HG02885 (cell line): ENCODE measurements around the gene RPRD1B.

ENCODE experiments used
- ATAC-seq: cut with Tn5 transposase; IDR thresholded peaks from one replicate; pipeline ENCODE4 v1.9.1; 2021; ENCODE audit warnings: mild to moderate bottlenecking; ENCODE audit not compliant: unreplicated experiment, poor library complexity

The RPRD1B gene

DNA sequence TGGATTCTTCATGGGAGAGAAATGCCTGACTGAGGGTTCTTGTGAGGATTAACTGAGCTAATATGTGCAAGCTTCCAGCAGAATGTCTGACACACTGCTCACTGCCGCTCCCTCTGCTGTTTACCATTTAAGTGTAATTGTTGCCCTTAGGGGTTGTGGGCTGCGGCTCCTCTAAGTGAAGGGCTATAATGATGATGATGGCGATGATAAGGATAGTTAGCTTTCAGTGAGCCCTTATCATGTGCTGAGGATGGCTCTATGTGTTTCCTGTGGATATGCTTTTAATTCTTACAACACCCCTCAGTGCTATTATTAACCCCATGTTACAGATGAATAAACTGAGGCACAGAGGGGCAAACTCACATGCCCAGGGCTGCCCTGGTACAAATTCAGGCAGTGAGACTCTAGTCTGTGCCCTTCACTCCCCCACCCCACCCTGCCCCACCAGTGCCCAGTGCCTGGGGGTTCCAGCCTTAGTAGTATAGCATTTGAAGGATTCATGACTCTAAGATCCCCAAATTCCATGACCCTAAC is 98.1 kb downstream of the RPRD1B start:
- ATAC-seq, result no peak

- ATAC-seq, result no peak
Measured at GRCh38 chr20:38132156-38132909, 98.8 kb downstream of the RPRD1B start.

DNA sequence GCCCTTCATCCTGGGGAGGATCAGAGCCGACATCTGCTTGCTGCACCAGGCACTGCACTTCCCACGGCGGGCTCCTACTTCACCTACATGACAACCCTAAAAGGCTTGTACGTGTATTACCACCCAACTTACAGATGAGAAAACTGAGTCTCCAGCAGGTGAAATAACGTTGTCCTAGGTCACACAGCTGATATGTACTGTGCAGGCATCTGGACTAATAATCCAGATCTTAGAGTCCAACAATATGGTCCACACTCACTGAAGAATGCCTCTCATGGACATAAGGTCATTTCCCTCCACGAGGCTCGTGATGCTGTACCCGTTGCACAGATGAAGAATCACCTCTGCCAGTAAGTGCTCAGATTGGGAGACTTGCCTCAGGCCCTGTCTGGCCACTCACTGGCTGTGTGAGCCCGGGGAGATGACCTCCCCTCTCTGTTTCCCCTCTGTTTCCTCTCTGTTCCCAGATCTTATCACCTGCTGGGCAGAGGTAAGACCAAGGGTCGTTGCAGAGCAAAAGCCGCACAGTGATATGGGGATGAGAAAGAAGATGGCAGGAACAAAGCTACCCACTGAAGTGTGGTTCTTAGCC is 99.5 kb downstream of the RPRD1B start:
- ATAC-seq, result no peak

DNA sequence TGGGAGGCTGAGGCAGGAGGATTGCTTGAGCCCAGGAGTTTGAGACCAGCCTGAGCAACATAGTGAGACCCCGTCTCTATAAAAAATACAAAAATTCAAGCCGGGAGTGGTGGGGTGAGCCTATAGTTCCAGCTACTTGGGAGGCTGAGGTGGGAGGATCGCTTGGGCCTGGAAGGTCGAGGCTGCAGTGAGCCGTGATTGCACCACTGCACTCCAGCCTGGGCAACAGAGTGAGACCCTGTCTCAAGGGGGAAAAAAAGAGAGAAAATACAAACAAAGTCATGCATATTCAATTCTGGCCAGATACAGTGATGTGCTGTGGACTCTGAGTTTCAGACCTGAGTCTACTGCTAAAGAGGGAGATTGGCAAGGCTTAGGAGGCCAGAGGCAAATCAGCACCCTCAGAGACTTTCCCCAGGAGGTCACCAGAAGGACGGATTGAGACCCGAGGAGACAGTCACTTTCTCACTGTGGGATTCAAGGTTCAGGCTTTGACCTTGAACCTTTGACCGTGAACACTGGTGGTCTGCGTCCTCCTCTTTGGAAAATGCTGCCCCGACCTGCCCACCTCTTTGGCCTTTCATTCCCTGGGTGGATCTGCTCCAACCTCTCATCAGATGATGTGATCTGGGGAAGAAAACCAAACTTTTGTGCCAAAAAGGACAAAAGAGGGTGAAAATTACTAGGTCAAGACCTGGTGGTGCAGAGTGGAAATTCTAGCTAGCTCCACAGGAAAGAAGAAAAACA is 100.3 kb downstream of the RPRD1B start:
- ATAC-seq, result no peak

- ATAC-seq, result no peak
Measured at GRCh38 chr20:38134427-38135270, 101.1 kb downstream of the RPRD1B start.

- no peak for ATAC-seq
Measured at GRCh38 chr20:38135271-38135650, 101.7 kb downstream of the RPRD1B start.

- no peak for ATAC-seq
Measured at GRCh38 chr20:38135651-38136420, 102.3 kb downstream of the RPRD1B start.

DNA sequence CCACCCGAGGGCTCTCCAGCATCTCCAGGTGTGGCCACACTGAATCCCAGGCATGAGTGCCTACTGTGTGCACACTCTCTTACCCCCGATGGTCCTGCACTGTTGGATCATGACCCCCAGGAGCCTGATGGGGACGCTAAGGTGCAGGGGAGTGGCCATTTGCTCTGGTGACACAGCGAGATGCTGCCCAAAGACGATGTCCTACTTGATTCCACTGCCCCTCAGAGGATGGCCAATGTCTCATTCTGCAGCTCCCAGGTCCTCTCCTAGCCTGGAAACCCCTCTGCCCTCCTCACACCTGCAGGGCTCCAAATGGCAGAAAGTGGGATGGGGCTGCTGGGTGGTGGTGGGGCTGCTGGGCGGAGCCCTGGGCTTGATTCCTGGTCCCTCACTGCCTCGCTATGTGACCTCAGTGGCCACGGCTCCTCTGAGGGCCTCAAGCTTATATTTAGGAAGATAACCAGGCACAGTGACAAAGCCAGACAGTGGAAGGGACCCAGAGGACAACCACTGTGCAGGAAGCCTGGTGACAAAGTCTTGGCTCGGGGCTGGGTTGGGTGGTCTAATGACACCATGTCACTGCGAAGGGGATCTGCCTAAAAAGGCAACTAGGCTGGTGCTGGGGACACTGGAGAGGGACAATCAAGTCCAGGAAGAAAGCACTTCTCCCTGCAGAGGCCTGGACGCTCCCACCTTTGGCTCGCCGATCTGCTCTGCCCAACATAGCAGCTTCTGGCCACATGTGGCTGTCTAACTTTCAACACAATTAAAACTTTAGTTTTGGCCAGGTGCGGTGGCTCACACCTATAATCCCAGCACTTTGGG is 103.1 kb downstream of the RPRD1B start:
- no peak for ATAC-seq

DNA sequence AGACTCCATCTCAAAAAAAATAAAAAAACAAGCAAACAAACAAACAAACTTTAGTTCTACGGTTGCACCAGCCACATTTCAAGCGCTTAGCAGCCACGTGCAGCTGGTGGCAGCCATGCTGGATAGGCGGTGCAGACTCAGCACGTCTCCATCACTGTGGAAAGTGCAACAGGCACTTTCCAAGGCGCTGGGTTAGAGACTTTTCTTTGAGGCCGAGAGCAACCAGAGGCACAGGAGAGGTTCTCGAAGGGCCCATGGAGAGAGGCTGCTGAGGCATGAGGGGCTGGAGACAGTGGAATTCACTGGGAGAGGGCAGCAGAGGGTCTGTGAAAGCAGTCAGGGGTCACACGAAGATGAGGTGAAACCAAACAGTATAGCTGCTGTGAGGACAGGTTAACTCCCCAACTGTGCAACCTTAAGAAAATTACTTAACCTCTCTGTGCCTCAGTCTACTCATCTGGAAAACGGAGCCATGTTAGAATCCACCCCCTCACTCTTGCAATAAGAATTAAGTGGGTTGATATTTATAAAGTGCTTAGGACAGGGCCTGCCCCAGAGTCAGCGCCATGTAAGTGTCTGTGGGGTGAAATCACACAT is 104.0 kb downstream of the RPRD1B start:
- no peak for ATAC-seq

GRCh38 chr20:38138086-38138778 is 104.7 kb downstream of the RPRD1B start:
- ATAC-seq, result no peak

DNA sequence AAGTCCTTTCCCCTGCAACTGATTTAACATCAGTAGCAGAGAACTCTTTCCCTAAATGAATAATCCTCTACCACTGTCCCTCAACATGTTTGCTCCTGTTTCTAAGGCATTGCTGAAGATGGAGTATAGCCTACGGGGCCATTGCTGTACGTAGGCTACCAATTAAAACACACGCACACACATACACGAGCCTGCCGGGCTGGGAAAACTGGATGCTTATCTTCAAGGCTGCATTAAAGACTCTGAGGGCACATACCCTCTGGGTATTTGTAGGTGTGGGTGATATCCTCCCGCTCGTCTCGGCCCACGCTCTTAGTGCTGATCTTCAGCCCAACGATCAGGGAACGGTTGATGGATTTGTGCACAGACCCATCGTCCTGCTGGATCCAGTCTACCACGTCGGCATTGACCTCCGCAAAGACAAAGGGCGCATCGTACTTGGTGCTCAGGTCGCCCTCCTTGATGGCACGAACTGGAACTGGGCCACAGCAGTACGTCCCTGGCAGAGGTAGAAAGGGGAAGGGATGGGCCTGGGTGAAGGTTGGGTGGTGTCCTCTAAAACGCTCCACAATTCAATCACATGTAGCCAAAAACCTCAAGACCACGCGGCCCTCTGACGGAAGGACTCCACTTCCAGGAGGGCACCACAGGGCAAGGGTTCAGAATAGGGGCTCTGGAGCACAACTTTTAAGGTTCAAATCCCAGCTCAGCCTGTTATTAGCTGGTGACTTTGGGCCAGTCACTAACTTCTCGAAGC is 105.8 kb downstream of the RPRD1B start:
- no peak for ATAC-seq

DNA sequence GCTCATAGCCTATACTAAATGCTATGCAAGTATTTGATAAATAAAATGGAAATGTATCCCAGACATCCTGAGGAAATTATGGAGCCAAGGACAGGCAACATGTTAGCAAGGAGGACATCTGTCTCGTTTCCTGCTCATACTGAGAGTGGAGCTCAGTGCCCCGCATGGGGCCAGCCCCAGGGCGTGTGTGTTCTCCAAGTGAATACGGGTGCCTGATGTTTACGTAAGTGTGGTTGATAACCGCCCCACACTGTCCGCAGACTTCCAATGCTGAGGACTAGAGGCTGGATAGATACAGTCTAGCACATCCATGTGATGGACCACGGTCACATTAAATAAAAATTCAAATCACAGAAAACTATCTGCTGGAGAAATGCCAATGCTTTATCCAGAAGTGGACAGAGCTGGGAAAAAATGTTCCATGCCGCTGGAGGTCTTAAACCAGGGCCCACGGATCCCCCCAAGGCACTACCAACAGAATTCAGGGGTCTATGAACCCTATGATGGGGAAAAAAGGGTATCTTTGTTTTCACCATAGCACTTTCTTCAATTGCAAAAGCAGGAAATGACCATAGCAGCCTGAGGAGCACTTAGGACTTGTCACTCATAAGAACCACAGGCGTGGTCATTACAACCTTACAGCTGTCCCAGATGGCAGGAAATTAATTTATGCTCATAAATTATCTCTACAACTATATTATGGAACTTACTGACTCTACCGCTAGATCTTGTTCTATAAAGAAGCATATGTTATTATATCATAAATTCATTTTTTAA is 106.6 kb downstream of the RPRD1B start:
- no peak for ATAC-seq

DNA sequence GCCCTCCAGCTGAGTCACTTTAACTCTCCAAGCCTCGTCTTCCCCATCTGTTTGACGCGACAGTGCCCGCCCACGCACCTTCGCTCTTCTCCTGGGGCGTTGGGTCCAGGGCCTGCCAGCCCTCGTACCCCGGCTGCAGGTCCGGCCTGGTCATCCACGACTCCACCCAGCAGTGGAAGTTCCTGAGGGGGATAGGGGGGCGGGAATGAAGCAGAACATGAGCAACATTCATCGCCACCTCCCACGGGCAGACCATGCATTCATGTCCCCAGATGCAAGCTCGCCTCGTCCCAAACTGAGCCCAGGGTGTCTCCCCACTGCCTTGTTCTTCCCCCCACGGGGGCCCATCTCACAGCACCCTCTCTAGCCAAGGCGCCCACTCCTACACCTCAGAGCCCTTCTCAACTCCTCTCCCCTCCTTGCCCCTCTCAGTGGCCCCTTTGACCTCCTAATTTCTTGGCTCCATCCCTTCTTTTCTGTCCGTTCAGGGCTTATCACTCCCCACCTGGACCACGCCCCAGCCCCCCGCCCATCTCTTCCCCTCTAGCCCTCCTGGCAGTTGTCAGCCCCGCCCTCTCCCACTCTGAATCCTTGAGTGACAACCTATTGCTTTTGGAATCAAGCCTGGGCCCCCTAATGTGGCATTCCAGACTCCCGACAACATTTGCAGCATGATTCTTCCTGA is 107.8 kb downstream of the RPRD1B start:
- ATAC-seq, result no peak
